HAP-1 (cell line): Measurements from ENCODE around the gene NME5.

ENCODE experiments used
- DNase-seq, 2 experiments: peaks; one replicate each; pipeline ENCODE4 v3.0.0-alpha.2; 2016 to 2020; ENCODE audit warnings: low spot score in 2 of 2
- H3K27me3 ChIP-seq: fragments of 250-450 bp; sonication (Bioruptor Pico); 2 replicates; pipeline ENCODE4 v1.5.1; 2020; ENCODE audit warnings: low read depth, mild to moderate bottlenecking, moderate library complexity
- H3K36me3 ChIP-seq: fragments of 250-450 bp; sonication (Bioruptor Pico); replicated peaks from 2 replicates; pipeline ENCODE4 v1.5.1; 2020; ENCODE audit warnings: mild to moderate bottlenecking
- H3K4me1 ChIP-seq: fragments of 250-450 bp; sonication (Bioruptor Pico); 2 replicates; pipeline ENCODE4 v1.5.1; 2020; ENCODE audit warnings: mild to moderate bottlenecking
- H3K4me3 ChIP-seq: fragments of 250-450 bp; sonication (Bioruptor Pico); 2 replicates; pipeline ENCODE4 v1.5.1; 2020; ENCODE audit warnings: mild to moderate bottlenecking, moderate library complexity
- H3K9me3 ChIP-seq: fragments of 250-450 bp; sonication (Bioruptor Pico); 2 replicates; pipeline ENCODE4 v1.5.1; 2020; ENCODE audit warnings: mild to moderate bottlenecking, moderate library complexity
- in situ Hi-C: fragments of 300-500 bp; cut with MboI; formaldehyde crosslinking; loops from 3 replicates; pipeline ENCODE4 v1.14.3; 2020; ENCODE audit warnings: low sequenced_read_pairs, inconsistent platforms, mixed read lengths

NME5 gene

DNA sequence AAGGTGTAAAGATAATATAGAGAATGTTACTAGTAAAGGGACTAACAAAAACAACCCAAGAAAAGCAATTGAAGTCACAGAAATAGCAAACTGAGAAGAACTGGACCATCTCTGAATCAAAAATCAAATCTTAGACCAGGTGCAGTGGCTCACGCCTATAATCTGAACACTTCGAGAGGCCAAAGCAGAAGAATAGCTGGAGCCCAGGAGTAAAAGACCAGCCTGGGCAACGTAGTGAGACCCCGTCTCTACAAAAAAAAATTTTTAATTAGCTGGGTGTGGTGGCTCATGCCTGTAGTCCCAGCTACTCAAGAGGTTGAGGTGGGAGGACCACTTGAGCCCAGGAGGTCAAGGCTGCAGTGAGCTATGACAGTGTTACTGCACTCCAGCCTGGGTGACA is 28.0 kb downstream of the NME5 start:
- no peaks in the 10 kb centered on the region for H3K4me1 ChIP-seq
- no peak overlapping the region for H3K4me3 ChIP-seq
- in situ Hi-C loops, result no loop called here
- H3K27me3 ChIP-seq, result no peaks in the 10 kb centered on the region
- H3K36me3 ChIP-seq, result no peaks in the 10 kb centered on the region
- H3K9me3 ChIP-seq, result no peaks in the 10 kb centered on the region
- DNase-seq, result no peak

DNA sequence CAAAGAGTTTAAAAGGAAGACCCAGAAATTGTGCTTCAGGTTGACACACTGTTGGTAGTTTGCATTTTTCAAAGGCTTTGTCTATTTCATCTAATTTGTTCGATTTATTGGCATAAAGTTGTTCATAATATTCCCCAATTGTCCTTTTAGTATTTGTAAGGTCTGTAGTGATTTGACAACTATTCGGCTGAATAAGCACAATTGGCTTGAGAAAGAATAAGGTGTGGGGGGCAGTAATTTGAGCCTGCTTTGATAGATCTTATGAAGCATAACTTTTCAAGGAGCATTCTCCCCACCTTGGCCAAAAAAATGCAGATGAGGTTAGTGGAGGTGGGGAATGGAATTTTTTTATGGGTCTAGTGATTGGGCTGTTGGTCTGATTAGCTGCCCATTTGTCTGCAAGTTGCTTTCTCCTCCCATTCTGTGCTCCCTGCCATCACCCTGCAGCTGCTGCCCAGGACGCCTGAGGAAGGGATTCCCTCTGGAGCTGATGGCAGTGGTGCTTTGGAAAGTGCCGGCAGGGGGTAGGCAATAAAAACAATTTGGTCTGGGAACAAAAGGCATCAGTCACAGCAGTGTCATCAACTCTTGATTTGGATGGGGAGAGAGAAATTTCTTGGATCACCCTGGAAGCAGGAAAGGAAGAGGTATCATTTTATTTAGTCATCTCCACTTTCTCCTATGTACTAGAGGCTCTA is 28.8 kb downstream of the NME5 start:
- no peak for DNase-seq
- H3K4me3 ChIP-seq, result no peak overlapping the region
- no peaks in the 10 kb centered on the region for H3K4me1 ChIP-seq
- in situ Hi-C loops, result no loop called here
- H3K36me3 ChIP-seq, result no peaks in the 10 kb centered on the region
- H3K27me3 ChIP-seq, result no peaks in the 10 kb centered on the region
- no peaks in the 10 kb centered on the region for H3K9me3 ChIP-seq

DNA sequence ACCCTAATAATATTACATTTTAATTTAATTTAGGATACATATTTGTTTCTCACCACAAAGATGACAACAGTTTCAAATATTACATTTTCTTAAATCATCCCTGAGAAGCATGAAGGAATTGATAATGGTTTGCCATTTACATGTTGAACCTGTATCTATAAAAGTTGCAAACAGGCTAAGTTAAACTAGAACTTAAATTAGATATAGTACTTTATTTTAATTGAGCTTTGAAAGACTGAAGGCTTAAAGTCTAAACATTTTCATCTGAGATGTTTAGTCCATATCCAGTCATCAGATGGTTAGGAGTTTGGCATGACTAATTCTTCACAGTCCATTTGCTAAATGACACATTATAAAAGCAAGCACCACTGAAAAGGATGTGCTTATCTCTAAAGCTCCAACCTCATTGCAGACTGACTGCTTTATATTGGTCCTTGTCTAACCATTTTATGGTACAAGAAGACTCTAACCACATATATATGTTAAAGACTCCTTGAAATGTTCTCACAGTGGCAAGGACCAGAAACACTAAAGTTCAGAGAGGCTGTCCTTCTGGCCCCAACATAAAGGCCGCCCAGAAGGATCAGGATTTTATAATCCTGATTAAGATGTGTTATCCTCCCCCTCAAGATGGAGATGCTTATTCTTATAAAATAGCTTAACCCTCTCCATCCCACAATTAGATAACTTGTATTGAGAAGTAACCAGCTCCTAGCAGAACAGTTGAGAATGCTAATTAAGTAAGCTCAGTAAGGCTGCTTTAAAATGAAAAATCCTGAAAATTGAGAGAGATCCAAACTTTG is 29.6 kb downstream of the NME5 start:
- H3K4me3 ChIP-seq, result no peak overlapping the region
- DNase-seq, result no peak
- no peaks in the 10 kb centered on the region for H3K9me3 ChIP-seq
- no peaks in the 10 kb centered on the region for H3K36me3 ChIP-seq
- no peaks in the 10 kb centered on the region for H3K4me1 ChIP-seq
- no peaks in the 10 kb centered on the region for H3K27me3 ChIP-seq
- in situ Hi-C loops, result no loop called here

DNA sequence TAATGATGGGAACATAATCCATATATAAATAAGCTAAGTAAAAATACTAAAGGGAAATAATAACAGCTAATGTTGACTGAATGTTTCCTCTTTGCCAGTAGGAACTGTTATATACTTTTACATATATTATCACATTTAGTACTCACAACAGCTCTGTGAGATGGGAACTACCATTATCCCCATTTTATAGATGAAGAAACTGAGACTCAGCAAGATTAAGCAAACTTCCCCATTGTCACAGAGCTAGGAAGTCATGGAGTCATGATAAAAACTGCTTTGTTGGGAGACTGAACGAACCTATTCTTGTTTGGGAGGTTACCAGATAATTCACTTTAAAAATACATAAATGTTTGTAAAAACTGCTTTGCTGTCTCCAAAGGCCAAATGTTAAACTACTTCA is 32.0 kb downstream of the NME5 start:
- Histone ChIP-seq H3K9me3 (no peaks in the 10 kb centered on the region), H3K4me1 (peaks cover 5% of the 10 kb centered on the region), H3K4me3 (no peak overlapping the region), H3K36me3 (no peaks in the 10 kb centered on the region), H3K27me3 (no peaks in the 10 kb centered on the region)
- in situ Hi-C loops, result no loop called here
- no peak for DNase-seq

DNA sequence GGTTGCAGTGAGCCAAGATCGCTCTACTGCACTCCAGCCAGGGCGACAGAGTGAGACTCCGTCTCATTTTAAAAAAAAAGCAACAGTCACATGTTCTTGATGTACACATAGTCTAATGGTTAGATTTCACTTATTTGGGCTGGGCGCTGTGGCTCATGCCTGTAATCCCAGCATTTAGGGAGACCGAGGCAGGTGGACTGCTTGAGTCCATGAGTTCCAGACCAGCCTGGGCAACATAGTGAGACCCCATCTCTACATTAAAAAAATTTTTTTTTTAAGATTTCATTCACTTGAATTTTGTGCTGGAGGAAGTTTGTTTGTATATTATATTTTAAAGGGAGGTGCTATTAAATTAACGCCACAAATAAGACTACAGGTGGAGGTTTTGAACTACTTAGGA is 33.5 kb downstream of the NME5 start:
- no peaks in the 10 kb centered on the region for H3K36me3 ChIP-seq
- DNase-seq, result no peak
- H3K27me3 ChIP-seq, result no peaks in the 10 kb centered on the region
- peaks cover 5% of the 10 kb centered on the region for H3K4me1 ChIP-seq
- H3K4me3 ChIP-seq, result no peak overlapping the region
- H3K9me3 ChIP-seq, result no peaks in the 10 kb centered on the region
- in situ Hi-C loops, result no loop called here

DNA sequence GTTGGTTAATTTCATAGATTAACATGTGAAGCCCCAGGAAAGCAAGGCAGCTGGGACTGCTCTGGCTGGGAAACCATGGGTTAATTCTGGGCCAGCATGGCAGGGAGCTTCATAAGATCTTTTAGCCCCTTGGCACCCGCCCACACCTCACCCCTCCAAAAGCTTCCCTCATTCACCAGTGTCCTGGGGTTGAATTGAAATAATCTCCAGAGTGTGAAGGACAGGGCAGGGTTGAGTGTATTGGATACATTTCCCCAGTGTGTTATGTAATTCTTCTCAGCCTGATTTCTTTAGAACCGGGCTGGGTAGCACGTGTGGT is 36.0 kb downstream of the NME5 start:
- no peak overlapping the region for H3K4me3 ChIP-seq
- DNase-seq, result peak in 1 of 2 experiments; percentile 8
- peaks cover 5% of the 10 kb centered on the region for H3K4me1 ChIP-seq
- no peaks in the 10 kb centered on the region for H3K27me3 ChIP-seq
- H3K9me3 ChIP-seq, result no peaks in the 10 kb centered on the region
- H3K36me3 ChIP-seq, result no peaks in the 10 kb centered on the region
- in situ Hi-C loops, result no loop called here

DNA sequence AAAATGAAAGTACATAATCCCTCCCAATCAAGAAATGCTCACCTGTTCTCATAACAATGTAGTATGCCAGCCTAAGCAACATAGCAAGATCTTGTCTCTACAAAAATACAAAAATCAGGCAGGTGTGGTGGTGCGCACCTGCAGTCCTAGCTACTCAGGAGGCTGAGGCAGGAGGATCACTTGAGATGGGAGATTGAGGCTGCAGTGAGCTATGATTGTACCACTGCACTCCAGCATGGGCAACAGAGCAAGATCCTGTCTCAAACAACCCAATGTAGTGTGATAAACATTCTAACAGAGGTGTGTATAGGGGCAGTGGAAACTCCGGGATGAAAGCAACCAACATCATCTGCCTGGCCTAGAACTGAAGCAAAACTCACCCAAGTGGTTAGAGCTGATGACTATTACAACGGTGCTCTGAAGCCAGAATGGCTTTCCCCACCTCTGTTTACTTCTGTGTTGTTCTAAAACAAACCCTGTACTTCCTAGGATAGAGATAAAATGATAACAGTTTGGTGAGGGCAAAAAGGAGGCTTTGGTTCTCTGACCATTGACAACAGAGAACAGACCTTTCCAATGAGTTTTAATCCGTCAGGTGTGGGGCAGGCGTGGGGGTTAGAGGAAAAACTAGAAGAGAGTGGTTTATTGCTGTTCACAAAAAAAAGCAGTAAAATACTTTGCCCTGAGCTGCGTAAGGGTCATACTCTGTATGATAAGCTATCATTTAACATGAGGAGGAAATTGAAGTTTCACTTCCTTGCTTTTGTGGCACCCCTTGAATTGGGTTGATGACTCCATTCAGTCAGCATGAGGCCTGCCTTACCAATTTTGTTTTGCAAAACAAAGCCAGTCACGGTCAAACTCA is 36.5 kb downstream of the NME5 start:
- Histone ChIP-seq H3K4me3 (no peak overlapping the region), H3K36me3 (no peaks in the 10 kb centered on the region), H3K9me3 (no peaks in the 10 kb centered on the region), H3K4me1 (peaks cover 5% of the 10 kb centered on the region), H3K27me3 (no peaks in the 10 kb centered on the region)
- in situ Hi-C loops, result no loop called here
- DNase-seq, result no peak

DNA sequence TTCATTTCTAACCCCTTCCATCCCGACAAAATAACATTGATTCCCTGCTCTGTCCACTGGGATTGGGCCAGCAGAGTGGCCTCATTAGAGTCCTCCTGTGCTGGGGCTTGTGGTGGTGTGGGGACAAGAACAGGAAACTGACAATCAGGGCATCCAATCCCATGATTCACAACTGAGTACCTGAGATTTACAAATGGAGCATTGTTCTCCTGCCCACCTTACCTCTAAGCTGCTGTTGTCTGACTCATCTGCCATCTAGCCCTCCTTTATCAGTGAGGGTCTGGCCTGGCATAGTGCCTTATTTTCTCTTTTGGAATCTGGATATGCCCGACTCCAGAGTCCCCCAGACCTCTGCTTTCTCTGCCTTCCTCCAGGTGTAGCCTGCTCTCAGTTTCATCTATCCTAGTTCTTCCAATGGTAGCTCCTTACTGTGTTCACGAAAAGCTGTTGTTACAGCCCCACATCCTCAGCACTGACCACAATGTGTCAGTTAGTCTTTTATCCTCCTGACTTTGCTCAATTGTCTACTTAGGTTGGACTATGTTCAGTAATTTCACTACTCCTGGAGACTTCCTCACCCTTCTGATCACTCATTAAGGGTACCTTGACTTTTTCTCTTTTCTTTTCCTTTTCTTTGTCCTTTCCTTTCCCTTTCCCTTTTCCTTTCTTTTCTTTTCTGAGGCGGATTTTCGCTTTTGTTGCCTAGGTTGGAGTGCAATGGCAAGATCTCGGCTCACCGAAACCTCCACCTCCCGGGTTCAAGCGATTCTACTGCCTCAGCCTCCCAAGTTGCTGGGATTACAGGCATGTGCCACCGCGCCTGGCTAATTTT is 42.0 kb downstream of the NME5 start:
- H3K4me3 ChIP-seq, result no peak overlapping the region
- no peaks in the 10 kb centered on the region for H3K36me3 ChIP-seq
- H3K9me3 ChIP-seq, result no peaks in the 10 kb centered on the region
- H3K4me1 ChIP-seq, result peaks cover 15% of the 10 kb centered on the region
- H3K27me3 ChIP-seq, result no peaks in the 10 kb centered on the region
- in situ Hi-C loops, result no loop called here
- DNase-seq, result no peak

DNA sequence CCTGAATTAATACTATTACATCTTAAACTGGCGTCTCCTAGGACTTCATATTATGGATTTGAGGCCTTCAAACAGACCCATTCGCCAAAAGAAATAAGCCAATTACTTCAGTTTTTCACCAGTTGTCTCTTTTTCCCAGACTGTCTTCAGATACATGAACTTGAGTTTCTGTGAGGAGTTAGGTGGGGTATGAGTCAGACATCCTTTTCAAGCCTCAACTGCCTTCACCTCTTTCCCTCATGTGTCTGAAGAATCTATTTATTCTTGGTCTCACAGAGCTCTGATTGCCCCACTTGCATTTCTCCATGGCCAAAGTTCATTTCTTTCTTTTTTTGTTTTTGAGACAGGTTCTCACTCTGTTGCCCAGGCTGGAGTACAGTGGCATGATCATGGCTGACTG is 42.9 kb downstream of the NME5 start:
- in situ Hi-C loops, result no loop called here
- DNase-seq, result no peak
- H3K4me3 ChIP-seq, result no peak overlapping the region
- no peaks in the 10 kb centered on the region for H3K36me3 ChIP-seq
- no peaks in the 10 kb centered on the region for H3K9me3 ChIP-seq
- peaks cover 15% of the 10 kb centered on the region for H3K4me1 ChIP-seq
- H3K27me3 ChIP-seq, result no peaks in the 10 kb centered on the region

DNA sequence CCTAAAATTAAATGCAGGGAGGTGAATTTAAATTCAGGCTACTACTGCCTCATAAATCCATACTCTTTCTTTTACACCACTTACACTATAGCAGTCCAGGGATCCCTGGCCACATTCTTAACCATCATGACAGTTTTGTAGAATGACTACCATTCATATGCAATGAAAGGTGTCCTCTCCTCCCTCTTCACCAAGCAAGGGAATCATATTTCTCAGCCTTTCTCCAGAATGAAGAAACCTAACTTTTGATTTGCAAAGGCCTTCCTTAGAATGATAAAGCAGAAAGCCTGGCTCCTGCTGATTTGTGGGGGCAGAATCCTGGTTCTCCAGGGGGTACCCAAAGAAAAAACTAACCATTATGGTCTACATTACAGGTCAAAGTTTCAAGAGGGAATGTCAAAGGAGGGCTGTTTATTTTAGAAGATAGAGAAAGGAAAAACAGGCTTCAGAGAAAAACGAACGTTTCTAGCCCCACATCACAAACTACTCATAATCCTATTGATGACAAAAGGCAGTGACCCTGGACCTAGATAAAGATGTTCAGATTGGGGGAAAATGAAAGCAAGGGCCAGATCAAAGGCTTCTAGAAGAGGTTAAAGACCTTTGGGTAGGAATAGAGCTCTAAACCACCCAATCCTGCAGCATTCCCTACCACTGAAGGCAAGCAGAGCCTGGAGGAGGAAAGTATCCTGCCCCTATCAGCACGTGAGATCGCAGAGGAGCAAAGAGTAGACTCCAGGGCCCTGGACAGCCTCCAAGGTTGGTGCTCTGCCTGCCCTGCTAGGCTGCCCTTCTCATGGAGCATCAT is 43.9 kb downstream of the NME5 start:
- peak; percentile 33 to 90 for DNase-seq
- in situ Hi-C loops, result no loop called here
- Histone ChIP-seq H3K4me3 (no peak overlapping the region), H3K4me1 (peaks cover 15% of the 10 kb centered on the region), H3K27me3 (no peaks in the 10 kb centered on the region), H3K9me3 (no peaks in the 10 kb centered on the region), H3K36me3 (no peaks in the 10 kb centered on the region)

DNA sequence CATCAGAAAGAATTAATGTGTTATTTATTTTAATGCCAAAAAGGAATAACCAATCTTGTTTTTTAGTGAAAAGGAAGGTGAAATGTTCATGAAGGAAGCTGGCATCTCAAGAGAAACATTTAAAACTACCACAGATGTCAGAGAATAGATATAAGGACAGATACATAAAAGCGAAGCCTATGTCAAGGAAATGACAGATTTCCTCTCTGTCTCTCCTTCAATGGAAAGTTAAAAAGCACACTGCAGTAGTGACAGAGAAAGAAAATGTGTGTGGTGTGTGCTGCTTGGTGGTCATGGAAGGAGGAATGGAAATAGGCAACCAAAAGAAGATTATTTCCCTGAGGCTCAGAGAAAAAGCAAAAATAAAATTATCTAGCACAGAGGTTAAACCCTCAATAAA is 46.2 kb downstream of the NME5 start:
- no peak overlapping the region for H3K4me3 ChIP-seq
- H3K9me3 ChIP-seq, result no peaks in the 10 kb centered on the region
- H3K4me1 ChIP-seq, result peaks cover 15% of the 10 kb centered on the region
- in situ Hi-C loops, result no loop called here
- H3K36me3 ChIP-seq, result no peaks in the 10 kb centered on the region
- no peaks in the 10 kb centered on the region for H3K27me3 ChIP-seq
- no peak for DNase-seq

DNA sequence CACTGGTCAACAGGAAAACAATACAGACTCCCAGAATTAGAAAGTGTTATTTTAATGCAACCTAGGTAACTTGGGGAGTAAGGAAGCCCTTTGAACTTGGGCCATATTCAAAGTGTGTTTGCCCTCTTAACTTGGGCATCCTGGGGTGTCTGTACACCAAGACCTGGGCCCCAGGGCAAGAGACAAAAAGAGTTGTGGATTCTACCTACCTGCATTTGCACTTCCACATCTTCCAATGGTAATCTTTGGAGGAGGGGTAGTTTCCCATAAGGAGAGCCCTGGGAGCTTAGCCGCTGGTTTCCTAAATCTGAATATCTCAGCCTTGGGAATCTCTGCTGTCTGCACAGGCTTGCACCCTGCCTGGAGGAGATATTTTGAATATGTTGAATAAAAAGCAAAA is 46.9 kb downstream of the NME5 start:
- peaks cover 15% of the 10 kb centered on the region for H3K4me1 ChIP-seq
- H3K36me3 ChIP-seq, result no peaks in the 10 kb centered on the region
- DNase-seq, result no peak
- in situ Hi-C loops, result no loop called here
- H3K27me3 ChIP-seq, result no peaks in the 10 kb centered on the region
- H3K4me3 ChIP-seq, result no peak overlapping the region
- H3K9me3 ChIP-seq, result no peaks in the 10 kb centered on the region

DNA sequence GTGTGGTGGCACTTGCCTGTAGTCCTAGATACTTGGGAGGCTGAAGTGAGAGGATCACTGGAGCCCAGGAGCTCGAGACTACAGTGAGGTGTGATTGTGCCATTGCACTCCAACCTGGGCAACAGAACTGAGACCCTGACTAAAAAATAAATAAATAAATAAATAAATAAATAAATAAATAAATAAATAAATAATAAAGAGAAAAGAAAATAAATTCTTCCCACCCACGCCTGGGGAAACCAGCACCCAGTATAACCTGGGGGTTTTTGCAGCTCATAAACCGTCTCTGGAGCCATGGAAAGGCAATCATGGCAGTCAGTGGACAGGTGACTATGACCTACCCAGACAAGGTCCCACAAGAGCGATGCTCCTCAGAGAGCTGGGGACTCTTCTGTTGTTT is 47.5 kb downstream of the NME5 start:
- in situ Hi-C loops, result no loop called here
- peaks cover 15% of the 10 kb centered on the region for H3K4me1 ChIP-seq

More for the DNA sequence above, 47.5 kb downstream of the NME5 start:
- no peak for DNase-seq
- Histone ChIP-seq H3K9me3 (no peaks in the 10 kb centered on the region), H3K27me3 (no peaks in the 10 kb centered on the region), H3K36me3 (no peaks in the 10 kb centered on the region), H3K4me3 (no peak overlapping the region)
